K562 treated with DMSO at 1 percent for 12 hours (cell line): ENCODE data around the gene CRACR2A. TPM values are rescaled to one million over a fixed set of nuclear protein-coding genes. Genes with fewer than 3 reads are reported as not detected.

Source experiments
- total RNA-seq: library from RNA; unstranded; fragments of 300-600 nt; gene quantifications from 2 replicates; pipeline ENCODE4 v1.2.3, GENCODE V29; 2022; ENCODE audit not compliant: insufficient read depth

Gene CRACR2A, protein sequence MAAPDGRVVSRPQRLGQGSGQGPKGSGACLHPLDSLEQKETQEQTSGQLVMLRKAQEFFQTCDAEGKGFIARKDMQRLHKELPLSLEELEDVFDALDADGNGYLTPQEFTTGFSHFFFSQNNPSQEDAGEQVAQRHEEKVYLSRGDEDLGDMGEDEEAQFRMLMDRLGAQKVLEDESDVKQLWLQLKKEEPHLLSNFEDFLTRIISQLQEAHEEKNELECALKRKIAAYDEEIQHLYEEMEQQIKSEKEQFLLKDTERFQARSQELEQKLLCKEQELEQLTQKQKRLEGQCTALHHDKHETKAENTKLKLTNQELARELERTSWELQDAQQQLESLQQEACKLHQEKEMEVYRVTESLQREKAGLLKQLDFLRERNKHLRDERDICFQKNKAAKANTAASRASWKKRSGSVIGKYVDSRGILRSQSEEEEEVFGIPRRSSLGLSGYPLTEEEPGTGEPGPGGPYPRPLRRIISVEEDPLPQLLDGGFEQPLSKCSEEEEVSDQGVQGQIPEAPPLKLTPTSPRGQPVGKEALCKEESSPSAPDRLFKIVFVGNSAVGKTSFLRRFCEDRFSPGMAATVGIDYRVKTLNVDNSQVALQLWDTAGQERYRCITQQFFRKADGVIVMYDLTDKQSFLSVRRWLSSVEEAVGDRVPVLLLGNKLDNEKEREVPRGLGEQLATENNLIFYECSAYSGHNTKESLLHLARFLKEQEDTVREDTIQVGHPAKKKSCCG
- 0.83 and 3.2 TPM in 2 replicates for total RNA-seq

DNA sequence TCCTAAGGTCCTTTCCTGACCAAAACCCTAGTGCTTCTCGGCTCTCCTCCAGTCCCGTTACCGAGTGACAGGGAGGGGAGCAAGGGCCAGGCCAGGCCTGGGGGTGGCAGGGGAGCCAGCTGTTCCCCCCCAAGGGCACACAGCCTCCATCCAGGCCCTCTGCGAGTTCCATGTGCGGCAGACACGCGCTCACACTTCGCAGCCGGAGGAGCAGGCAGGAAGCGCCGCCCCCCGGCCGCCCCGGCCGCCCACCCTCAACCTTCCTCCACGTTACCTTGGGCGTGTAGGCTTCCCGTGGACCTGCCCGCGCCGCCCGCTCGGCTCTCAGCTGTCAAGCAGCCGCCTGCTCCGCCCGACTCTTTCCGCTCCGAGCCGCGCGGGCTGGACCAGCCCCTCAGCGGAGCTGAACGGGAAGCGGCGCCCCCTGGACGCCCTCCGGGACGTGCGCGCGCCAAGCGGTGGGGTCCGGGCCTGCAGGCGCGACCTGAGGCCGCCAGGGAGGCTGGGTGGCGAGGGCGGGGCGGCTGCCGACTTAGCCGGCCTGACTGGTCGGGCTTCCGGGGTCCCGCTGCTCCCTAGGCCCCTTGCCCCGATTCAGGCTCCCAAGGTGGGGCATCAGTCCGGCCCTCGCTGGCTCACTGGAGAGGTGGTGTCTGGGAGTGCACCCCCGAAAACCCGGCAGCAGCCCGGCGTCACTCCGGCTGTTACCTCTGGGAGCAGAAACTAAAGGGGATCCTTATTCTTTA lies at the start of gene CRACR2A:
Gene CRACR2A (minus strand): TSS at position 369 of the 746 bp plus-strand sequence. CDS start 56,110 bp downstream, outside the sequence.

Other genes starting within 250 kb of the CRACR2A start
- 0.90 and 2.2 TPM in 2 replicates for gene PARP11, start 120.3 kb upstream of the CRACR2A start, total RNA-seq